Measurements from ENCODE around the gene GMDS. TPM values are rescaled to one million over a fixed set of nuclear protein-coding genes. Genes with fewer than 3 reads are reported as not detected.

GMDS gene
- total RNA-seq, 2 donors from 2014 or later = 25.4 to 29.5 TPM

DNA sequence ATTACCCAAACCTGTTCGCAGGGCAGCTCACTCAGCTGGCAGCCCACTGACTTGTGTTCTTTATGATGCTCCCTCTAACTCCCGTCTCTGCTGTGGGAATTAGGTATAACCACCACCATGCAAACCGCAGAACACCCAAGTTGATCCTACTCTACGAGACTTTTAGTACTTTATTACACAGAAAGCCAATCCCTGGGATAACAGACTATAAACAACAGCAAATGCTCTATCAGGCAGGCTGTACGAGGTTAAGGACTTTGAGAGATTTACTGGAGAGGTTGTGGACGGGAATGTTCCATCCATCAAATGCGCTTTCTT, 394.6 kb downstream of the GMDS start:
- Histone ChIP-seq H3K9me3 (ENCODE audit: control insufficient read depth, low read length) (peaks cover 3% of the 10 kb centered on the region), H3K27me3 (ENCODE audit: control insufficient read depth, insufficient read depth, low read length, poor library complexity, severe bottlenecking) (no peaks in the 10 kb centered on the region), H3K36me3 (ENCODE audit: control insufficient read depth, insufficient read depth, low read length) (no peaks in the 10 kb centered on the region), H3K9ac (ENCODE audit: extremely low read depth, low read length, poor library complexity, severe bottlenecking) (no peak overlapping the region), H3K27ac (ENCODE audit: low read depth, low read length) (no peak overlapping the region), H3K4me3 (ENCODE audit: low read length) (no peak overlapping the region), H3K4me1 (ENCODE audit: control insufficient read depth, insufficient read depth, low read length) (no peaks in the 10 kb centered on the region)
- no peak overlapping the region for H3K27ac Mint-ChIP-seq
- no peaks in the 10 kb centered on the region for H3K27me3 Mint-ChIP-seq (ENCODE audit: insufficient read depth)
- TF ChIP-seq, protein P1, sequence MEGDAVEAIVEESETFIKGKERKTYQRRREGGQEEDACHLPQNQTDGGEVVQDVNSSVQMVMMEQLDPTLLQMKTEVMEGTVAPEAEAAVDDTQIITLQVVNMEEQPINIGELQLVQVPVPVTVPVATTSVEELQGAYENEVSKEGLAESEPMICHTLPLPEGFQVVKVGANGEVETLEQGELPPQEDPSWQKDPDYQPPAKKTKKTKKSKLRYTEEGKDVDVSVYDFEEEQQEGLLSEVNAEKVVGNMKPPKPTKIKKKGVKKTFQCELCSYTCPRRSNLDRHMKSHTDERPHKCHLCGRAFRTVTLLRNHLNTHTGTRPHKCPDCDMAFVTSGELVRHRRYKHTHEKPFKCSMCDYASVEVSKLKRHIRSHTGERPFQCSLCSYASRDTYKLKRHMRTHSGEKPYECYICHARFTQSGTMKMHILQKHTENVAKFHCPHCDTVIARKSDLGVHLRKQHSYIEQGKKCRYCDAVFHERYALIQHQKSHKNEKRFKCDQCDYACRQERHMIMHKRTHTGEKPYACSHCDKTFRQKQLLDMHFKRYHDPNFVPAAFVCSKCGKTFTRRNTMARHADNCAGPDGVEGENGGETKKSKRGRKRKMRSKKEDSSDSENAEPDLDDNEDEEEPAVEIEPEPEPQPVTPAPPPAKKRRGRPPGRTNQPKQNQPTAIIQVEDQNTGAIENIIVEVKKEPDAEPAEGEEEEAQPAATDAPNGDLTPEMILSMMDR (conservative IDR thresholded peaks at IDR 0.05) = no peak
- peaks cover 8% of the 10 kb centered on the region for H3K36me3 Mint-ChIP-seq (ENCODE audit: low read depth)
- H3K4me3 Mint-ChIP-seq = no peak overlapping the region
- no peak for DNase-seq
- peaks cover 13% of the 10 kb centered on the region for H3K9me3 Mint-ChIP-seq
- 71 to 80% methylated on average over 4 to 7 of the region's 7 CpGs for WGBS, 2 experiments (ENCODE audit: insufficient coverage in 1 of 2, insufficient read length in 1 of 2)
- H3K4me1 Mint-ChIP-seq = no peaks in the 10 kb centered on the region

DNA sequence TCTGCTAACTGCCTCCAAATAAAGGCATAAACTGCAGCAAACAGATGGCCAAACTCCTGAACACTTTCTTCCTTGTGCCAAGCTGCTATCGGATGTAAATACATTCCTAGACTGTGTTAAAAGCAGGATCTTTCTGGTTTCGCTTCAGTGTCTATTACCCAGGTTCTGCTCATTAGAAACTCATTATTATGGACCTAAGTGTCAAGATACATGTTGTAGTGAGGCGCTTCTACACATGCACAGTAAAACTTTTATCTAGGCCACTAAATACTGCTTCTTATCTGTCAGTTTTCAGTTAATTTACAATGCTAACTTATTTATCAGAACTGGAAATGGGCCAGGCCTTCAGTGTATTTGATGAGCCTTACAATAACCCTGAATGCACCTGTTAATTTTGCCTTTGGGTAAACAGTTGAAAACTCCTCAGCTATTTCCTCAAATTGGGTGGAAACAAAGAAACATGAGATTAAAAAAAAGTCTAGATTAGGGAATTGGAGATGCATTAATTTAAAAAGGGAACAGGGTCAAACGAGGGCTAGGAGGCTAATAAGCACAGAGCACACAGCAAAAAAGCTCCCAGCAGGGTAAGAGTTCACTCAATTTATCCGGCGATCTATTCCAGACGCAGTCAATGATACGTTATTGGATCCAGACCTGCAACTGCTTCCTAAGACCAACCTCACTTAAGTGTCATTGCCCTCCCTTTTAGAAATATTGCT, 395.1 kb downstream of the GMDS start:
- H3K4me3 ChIP-seq (ENCODE audit: low read length) = no peak overlapping the region
- H3K27ac Mint-ChIP-seq = no peak overlapping the region
- peaks cover 18% of the 10 kb centered on the region for H3K9me3 Mint-ChIP-seq
- no peak for DNase-seq
- H3K4me1 Mint-ChIP-seq = no peaks in the 10 kb centered on the region
- no peaks in the 10 kb centered on the region for H3K36me3 ChIP-seq (ENCODE audit: control insufficient read depth, insufficient read depth, low read length)
- H3K27ac ChIP-seq (ENCODE audit: low read depth, low read length) = no peak overlapping the region
- WGBS, 2 experiments (ENCODE audit: insufficient coverage in 1 of 2, insufficient read length in 1 of 2) = 93 to 95% methylated on average over 8 of the region's 8 CpGs
- H3K9me3 ChIP-seq (ENCODE audit: control insufficient read depth, low read length) = peaks cover 8% of the 10 kb centered on the region
- H3K27me3 Mint-ChIP-seq (ENCODE audit: insufficient read depth) = no peaks in the 10 kb centered on the region
- no peaks in the 10 kb centered on the region for H3K27me3 ChIP-seq (ENCODE audit: control insufficient read depth, insufficient read depth, low read length, poor library complexity, severe bottlenecking)
- no peaks in the 10 kb centered on the region for H3K4me1 ChIP-seq (ENCODE audit: control insufficient read depth, insufficient read depth, low read length)
- H3K4me3 Mint-ChIP-seq = no peak overlapping the region
- H3K9ac ChIP-seq (ENCODE audit: extremely low read depth, low read length, poor library complexity, severe bottlenecking) = no peak overlapping the region
- peaks cover 9% of the 10 kb centered on the region for H3K36me3 Mint-ChIP-seq (ENCODE audit: low read depth)
- TF ChIP-seq, protein P1 (conservative IDR thresholded peaks at IDR 0.05) = no peak

DNA sequence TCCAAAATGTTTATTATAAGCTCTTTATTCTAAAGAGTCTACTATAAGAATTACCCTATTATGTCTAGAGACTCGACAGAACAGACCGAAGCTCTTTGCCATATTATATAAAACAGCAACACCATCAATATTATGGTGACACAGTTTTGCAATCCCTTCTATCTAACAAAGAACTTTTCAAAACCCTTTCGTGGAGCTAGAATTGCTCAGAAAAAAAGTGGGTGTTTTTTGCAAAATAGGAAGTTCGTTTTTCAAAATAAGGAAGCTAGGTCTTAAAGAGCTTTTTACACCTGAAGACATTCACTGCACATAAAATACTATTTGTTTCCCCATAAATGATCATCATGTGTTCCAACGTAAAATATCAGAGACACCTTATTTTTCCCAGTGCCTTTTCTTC, 395.7 kb downstream of the GMDS start:
- Histone ChIP-seq H3K9me3 (ENCODE audit: control insufficient read depth, low read length) (peaks cover 13% of the 10 kb centered on the region), H3K27me3 (ENCODE audit: control insufficient read depth, insufficient read depth, low read length, poor library complexity, severe bottlenecking) (no peaks in the 10 kb centered on the region), H3K4me3 (ENCODE audit: low read length) (no peak overlapping the region), H3K27ac (ENCODE audit: low read depth, low read length) (no peak overlapping the region), H3K36me3 (ENCODE audit: control insufficient read depth, insufficient read depth, low read length) (no peaks in the 10 kb centered on the region), H3K9ac (ENCODE audit: extremely low read depth, low read length, poor library complexity, severe bottlenecking) (no peak overlapping the region), H3K4me1 (ENCODE audit: control insufficient read depth, insufficient read depth, low read length) (no peaks in the 10 kb centered on the region)
- Mint-ChIP-seq H3K4me1 (no peaks in the 10 kb centered on the region), H3K9me3 (peaks cover 23% of the 10 kb centered on the region), H3K4me3 (no peak overlapping the region), H3K36me3 (ENCODE audit: low read depth) (peaks cover 9% of the 10 kb centered on the region), H3K27me3 (ENCODE audit: insufficient read depth) (no peaks in the 10 kb centered on the region), H3K27ac (no peak overlapping the region)
- 89 to 93% methylated on average over 4 to 5 of the region's 5 CpGs for WGBS, 2 experiments (ENCODE audit: insufficient coverage in 1 of 2, insufficient read length in 1 of 2)
- TF ChIP-seq, protein P1 (conservative IDR thresholded peaks at IDR 0.05) = no peak
- no peak for DNase-seq

Data from endodermal cell (in vitro differentiated cells).